NCI-H1417 (cell line): ENCODE data around the gene CTBP1.
"Not testable (repeated sequence)": the region's sequence is repeated elsewhere in the genome, so short reads cannot be mapped to it uniquely, and the experiment has no call there.

Experiments
- DNase-seq, 3 experiments: peaks; one replicate each; lab custom pipeline; 2025; lab: John Stamatoyannopoulos, UW

Gene CTBP1

DNA sequence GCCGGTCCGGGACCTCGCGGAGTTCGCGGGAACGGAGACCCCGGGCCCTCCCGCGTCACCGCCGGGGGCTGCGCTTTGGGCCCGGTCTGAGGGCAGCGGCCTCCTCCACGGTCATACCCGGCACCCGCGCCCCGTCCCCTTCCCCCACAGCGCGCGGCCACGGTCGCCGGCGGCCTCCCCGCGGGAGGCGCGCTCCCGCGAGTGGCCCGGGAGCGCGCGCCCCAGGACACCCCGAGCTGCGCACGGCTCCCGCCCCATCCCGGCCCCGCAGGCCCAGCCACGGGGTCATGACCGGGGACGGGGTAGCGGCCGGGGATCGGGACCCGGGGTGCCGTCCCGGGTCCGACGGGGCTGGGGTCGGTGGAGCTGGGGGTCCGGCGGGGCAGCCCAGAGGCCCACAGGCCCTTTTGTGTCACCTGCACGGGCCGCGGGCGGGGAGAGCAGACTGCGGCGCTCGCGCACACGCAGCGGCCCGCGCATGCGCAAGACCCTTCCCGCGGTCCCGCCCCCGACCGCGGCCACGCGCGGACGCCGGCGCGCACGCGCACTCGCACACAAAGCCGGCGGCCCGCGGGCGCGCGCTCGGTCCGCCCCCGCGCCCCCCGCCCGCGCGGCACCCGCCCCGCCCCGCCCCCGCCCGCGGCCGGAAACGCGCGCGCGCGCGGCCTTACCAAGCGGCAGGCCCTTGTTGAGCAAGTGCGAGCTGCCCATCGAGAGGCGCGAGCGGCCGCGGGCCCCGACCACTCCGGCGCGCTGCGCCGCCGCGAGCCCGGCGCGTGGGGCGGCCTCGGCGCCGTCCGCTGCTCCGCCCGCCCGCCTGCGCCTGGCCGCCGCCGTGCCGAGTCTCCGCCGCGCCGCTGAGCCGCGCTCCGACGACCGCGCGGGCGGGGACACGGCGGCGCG is at the start of gene CTBP1:
TSS of gene CTBP1 (minus strand) at position 886 of the 903 bp plus-strand sequence. CDS start 7,799 bp downstream, outside the sequence.
- peak; percentile 90 to 97 (median 94) for DNase-seq

DNA sequence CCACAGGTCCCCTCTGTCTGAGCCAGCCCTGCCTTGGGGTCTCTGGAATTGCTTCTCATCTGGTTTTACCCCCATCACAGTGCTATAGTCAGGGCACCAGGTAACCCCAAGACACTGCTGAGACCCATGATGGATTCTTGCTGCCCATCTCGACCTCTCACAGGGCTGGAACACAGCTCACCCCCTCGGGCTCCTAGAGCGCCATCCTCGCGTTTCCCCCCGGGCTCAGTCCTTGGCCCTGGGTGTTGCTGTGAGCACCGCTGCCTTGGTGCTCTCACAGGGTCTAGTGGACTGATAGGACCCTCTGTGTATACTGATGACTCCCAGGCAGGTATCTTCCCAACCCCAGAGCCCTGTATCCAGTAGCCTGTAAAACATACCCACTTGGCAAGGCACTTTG is 49.5 kb upstream of the CTBP1 start:
- no peak for DNase-seq

DNA sequence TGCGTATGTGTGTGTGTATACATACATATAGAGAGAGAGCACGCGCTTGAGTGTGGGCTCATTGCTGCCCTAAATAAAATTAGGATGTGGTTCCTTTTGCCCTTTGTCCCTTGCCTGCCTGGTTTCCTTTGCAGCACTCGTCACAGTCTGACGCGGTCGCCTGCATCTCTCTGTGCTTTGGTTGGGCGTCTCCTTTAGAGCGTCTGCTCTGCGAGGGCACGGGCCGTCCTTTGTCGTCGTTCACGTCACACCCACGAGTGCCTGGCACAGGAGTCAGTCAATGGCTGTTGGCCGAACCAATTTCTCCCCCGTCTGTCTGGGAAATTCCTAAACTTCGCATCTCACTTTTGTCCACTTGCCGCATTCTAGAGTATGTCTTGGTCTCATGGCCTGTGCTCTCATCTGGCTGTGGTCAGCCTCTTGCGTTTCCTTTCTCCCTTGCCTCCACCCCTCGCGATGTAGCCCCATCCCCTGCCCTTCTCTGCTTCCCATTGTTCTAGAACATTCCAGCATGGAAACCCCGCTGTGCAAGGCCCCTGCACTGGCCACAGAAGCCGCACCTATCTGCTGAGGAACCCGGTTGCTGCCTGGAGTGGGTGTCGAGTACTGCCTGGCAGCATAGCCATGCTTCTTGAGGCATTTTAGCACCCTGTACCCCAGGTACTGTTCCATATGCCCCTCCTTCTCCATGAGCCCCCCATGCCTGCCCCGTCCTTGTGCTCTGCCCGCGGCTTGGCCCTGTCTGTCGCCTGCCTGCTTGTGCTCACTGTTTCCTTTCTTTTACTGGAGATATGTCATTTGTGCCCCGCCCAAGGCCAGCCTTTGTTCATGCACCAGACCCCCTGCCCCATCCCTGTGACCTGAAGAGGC is 48.8 kb upstream of the CTBP1 start:
- no peak for DNase-seq

DNA sequence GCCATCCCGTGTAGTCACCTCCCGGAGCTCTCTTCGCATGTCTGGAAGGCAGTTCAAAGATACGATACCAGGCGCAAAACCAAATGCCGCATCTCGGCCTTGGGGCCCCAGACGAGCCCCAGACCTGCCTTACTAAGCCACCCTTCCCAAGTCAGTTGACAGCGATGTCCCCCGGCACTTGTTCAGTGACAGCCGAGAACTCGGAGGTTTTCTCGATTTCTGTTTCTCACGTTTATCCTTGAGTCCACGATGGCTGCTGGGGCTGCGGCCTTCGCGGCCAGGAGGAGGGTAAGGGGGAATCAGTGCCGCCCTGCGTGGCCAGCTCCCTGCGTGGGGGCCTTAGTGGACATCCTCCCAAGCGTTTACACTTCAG is 48.1 kb upstream of the CTBP1 start:
- DNase-seq, result no peak

DNA sequence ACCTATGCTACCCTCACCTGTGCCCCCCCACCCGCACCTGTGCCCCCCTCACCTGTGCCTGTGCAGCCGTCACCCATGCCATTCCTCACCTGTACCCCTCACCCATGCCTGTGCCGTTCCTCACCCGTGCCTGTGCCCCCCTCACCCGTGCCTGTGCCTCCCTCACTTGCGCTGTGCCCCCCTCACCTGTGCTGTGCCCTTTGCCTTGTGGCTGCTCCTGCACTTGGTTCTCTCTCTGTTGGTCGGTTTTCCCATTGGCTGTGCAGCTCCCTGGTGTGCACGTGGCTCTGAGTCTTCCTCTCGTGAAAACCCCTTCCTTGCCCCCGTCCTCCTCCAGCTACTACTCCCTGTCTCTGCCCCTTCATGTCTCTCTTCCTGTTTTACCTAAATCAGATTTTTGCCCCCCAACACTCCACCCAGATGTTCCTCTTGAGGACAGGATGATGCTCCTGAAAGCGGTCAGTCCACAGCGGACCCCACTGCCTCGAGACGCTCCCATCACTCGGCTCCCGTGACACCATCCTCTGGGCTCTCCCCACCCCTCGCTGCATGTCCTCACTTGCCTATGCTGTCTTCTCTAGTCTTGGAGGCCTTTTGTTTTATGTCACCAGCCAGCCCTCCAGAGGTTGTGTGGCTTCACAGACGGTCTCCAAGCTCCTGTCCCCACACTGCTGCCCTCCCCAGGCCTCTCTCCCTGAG is 47.5 kb upstream of the CTBP1 start:
- DNase-seq, result no peak

DNA sequence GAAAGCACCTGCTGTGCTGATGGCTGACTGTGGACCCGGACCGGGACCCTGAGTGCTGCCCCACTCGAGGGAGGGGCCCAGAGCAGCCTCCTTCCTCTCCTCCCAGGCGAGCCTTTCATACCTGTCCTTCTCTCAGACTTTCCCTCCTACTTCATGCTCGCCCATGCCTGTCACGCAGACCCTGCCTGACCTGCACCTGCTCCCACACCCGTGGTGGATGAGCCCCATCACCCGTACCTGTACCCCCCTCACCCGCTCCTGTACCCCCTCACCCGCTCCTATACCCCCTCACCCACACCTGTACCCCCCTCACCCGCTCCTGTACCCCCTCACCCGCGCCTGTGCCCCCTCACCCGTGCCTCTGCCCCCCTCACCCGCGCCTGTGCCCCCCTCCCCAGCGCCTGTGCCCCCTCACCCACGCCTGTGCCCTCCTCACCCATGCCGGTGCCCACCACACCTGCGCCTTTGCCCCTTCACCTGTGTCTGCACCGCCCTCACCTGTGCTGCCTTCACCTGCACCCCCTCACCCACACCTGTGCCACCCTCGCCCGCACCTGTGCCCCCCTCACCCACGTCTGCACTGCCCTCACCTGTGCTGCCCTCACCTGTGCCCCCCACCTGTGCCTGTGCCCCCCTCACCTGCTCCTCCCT is 46.6 kb upstream of the CTBP1 start:
- no peak for DNase-seq

DNA sequence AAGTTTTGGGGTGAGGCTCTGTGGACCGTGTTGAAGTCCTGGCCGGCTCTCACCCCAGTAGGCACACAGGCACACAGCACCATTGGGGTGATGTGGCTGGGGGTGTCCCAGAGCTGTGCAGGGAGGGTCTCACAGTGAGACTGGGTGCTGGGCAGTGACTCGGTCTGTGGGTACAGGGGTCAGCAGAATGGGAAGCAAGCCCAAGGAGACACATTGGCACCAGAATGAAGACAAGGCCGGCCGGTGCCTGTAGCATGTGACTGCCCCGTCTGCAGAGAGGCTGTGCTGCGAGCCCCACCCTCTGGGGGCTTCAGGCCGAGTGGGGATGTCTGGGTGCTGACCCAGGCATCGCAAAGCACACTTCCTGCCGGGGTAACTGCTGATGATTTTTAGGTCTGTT is 46.0 kb upstream of the CTBP1 start:
- no peak for DNase-seq

DNA sequence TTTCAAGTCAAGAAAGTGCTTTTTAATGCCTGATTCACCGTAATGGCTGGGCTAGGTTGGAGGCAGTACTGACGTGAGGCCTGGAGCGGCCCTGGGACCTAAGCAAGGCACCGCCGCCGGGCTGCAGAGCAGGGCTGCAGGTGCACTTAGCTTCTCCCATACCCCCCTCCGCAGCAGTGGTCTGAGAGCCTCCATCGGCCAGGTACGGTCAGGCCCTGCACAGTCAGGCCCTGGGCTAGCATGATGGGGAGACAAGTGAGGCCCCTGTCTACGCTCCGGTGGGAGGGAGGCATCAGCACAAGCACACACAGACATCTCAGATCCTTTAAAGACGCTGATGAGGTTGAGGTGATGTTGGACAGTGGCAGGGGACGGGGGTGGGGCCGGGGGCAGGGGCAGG is 45.5 kb upstream of the CTBP1 start:
- DNase-seq, result no peak

DNA sequence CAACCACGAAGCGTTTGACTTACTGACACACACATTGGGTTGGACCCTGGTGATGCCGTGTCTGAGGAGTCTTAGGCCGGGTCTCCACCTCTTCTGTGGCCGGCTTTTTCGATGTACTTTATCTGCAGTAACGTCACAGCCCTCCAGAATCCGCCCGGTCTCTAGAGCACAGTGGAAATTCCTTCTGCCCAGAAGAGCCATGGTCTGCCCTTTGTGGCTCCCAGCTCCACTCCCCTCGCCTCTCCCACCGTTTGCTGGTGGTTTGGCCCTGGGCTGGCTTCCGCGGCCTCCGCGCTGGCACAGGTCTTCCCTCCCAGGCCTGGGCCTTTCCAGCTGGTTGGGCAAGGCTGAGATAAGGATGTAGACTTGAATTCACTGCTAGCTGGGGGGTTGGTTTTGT is 45.1 kb upstream of the CTBP1 start:
- DNase-seq, result no peak

DNA sequence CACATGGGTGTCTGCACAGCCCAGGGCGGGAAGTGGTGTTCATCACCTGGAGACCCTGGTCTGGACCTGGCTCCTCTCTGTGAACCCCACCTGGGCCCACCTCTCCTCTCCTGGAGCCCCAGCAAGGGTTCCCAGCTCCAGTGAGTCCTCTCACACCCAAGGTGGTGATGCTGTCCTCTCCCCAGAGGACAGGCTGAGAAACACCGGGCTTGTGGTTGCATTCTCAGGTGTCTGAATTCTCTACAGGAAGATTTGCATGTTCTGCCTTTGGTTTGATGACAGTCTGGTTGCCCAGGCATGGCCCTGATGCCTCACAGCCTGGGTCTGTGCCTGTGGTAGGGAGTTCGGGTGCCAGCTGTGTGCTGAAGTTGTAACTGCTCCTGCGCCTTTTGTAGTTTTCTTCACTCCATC is 44.6 kb upstream of the CTBP1 start:
- no peak for DNase-seq

DNA sequence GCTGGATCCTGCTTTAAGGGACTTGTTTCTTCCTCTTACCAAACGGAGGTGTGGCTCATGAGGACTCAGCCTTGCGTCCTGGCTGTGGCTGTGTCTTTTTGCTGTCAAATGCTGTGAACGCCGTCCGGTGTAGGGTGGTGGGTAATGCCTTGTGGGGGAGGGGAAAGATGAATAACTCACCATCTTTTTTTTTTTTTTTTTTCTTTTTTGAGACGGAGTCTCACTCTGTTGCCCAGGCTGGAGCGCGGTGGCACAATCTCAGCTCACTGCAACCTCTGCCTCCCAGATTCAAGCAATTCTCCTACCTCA is 43.7 kb upstream of the CTBP1 start:
- DNase-seq, result not testable (repeated sequence)

DNA sequence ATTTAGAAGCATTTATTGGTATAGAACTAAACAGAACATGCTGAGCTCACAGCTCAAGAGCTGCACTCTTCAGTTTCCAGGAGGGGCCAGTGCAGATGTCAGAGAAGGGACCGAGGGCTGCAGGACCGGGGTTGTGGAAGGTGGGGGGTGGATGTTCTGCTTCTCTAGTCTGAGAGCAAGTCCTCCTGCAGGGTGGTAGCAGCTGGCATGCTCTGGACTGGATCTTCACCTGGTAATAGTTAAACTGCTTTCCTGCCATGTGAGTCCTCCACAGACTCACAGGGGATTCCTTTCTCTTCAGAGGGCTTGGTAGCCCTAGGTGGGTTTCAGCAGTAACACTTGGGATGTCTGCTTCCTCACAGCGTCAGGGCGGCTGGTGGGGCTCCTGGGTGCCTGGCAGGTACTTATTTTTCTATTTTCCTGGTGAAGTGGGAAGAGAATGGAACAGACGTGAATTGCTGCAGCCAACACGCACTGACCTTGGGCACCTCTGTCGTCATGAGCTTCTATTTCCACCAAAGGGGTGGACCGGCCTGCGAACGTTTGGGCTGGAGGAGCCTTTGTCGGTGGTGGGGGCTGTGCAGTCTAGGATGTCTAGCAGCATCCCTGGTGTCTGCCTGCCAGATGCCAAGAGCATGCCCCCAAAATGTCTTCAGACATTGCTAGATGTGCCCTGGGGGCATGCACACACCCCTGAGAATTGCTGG is 43.2 kb upstream of the CTBP1 start:
- no peak for DNase-seq

DNA sequence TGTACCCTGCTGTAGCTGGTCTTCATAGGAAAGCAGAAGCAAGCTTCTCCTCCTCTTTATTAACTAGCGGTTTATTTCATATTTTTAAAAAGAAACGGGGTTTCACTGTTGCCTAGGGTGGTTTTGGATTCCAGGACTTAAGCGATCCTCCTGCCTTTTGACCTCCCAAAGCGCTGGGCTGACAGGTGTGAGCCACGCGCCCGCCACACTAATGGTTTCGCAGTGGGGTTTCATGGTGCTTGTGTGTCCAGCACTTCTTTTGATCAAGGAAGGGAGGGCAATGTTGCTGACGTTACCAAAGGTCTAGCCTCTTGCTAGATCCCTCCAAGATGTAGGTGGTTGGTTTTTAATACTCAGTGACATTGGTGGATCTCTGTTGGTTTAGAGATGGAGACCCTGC is 42.2 kb upstream of the CTBP1 start:
- DNase-seq, result peak in 2 of 3 experiments; percentile 14 to 35

DNA sequence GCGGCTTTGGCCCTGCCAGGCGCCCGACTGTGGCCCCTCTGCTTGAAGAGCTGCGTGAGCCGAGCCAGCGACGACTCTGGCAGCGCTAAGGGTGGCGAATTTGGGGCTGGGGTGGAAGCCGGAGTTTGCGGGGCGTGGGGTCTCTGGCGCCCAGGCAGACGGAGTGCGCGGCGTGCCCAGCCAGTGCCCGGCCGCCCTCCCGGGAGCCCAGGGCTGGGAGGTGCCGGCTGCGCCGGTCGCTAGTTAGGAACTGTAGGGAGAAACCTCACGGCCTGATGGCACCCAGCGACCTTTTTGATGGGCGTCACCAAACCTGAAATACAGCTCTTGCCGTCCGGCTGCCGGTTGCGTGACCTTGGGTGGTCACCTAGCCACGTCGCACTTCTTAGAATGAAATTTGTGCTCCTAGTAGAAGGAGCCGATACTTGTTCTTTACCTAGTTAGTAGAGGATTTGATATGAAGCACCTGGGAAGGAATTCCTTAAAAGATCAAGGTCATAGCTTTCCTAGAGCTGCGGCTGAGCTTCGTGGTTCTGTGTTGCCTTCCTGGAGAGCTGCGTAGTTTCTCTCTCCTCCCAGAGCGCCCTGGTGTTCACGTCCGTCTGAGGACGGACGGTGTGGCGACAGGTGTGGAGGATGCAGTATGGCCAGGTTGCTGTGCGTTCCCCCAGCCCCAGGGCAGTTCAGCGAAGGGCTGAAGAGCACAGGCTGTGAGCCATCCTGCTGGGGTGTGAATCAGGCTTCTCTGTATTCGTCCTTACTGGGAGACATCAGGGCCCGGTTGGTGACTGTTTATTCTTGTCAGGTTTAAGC is 41.4 kb upstream of the CTBP1 start:
- peak in 2 of 3 experiments; percentile 21 to 41 for DNase-seq

DNA sequence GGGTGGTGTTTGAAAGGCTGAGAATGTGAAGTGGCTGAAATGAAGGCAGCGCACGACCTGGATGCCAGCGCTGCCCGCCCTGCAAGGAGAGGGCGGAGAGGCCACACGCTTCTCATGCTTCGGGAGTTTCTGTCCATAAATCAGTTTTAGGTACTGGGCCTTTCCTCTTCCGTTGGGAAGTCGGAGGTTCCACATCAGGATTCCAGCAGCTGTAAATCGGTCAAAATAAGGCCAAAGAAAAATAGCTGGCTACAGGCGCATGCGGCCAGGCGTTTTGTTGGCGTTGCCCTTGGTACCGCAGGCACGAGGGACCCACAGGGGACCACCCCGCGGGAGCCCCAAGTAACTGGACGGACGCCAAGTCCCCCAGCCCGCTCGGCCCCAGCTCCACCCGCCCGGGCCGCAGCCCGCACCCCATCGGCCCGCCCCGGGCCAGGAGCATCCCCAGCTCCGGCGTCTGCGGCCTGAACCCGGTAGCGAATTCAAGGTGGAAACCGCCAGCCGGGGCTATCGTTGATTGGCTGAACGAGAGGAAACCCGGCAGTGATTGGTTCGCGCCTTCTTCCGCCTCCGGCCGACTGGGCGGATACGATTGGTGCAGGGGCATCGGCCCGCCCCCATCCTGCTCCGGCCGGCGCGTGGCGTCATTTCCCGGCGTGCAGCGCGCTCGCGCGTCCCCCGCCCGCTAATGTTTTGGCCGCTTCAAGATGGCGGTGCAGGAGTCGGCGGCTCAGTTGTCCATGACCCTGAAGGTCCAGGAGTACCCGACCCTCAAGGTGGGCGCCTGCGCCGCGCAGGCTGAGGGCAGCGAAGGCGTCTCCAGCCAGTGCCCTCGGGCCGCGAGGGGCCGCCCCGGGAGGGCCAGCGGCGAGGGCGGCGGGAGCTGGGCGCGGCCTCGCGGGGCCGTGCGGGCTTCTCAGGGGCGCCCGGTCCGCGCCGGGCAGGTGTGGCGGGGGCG is 40.6 kb upstream of the CTBP1 start, which contains the start of gene MAEA:
TSS of gene MAEA (plus strand) at position 685 of the 958 bp plus-strand sequence. CDS start at position 708, 23 bp downstream.
- peak; percentile 96 to 98 (median 97) for DNase-seq

DNA sequence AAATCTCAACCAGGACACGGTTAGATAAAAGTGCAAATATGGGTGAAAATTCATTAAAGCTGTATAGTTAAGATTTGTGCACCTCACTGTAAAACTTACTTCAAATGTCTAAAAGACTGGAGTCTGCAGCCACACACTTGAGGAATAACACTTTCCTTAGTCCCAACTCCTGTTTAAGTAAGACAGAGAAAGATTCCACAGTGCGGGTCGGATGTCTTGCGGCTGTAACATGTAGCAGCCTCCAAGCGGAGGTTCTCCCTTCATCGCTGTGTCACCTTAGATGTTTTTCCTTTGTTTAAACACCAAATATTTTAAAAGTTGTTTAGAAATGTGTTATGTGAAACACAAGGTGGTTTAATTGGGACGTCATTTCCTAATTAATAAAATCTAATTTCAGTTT is 39.9 kb upstream of the CTBP1 start:
- DNase-seq, result no peak

DNA sequence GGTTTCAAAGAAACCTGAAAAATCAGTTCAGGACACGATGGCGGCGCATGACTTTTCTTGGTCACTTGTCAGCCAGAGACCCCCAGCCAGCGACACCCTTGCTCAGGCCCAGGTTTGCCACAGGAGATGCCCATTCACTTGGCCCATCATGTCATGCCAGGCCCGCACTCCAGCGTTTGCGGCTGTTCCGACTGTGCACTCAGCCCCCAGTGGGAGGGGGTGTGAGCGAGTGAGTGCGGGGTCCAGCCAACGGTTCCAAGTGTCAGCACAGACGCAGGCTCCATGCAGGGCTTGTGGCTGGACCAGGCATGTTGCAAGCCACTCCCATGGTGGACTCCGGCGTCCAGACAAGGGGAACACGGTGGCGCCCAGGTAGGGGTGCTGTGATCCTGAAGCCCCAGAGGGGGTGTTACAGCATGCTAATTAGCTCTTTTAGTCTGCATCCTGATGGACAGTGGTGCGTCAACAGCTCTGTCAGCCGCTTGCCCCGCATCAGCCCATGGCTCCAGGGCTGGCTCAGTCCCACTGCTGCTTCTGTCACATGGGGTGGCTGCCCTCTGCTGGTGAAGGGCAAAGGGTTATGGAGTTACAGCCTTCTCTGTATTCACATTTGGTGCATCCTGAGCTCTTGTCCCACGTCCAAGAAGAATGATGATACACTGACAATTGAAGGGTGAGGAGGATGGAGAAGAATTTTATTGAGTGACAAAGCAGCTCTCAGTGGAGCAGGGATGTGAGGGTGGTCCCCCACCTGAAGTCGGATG is 37.0 kb upstream of the CTBP1 start:
- no peak for DNase-seq

DNA sequence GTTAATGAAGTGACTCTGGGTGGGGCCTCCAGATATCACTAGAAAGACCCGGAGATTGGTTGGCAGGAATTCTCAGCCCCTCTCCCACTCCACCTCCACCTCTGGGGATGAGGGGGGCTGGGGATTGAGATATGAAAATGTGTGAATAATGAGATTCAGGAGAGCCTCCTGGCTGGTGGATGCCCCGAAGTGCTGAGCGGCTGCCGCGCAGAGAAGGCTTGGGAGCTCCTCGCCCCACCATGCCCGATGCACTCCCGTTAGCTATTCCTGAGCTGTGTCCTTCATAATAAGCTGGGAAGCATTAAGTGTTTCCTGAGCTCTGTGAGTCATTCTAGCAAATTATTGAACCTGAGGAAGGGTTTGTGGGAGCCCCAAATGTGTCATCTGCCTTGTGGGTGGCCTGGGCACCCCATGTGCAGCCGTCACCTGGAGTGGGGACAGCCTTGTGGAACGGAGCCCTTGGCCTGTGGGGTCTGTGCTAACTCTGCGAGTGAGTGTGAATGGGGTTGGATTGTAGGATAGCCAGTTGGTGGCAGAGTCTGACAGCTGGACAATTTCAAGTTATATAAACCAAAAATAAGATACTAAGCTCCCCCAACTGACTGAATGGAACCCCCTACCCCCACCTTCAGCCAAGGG is 36.3 kb upstream of the CTBP1 start:
- no peak for DNase-seq
